GM12865 (cell line): ENCODE measurements around the gene PNKD.

ENCODE experiments used
- DNase-seq: peaks from one replicate; pipeline ENCODE4 v3.0.0; 2010; ENCODE audit warnings: low read depth
- H3K4me3 ChIP-seq: 2 replicates; pipeline ENCODE4 v1.5.1; 2011; ENCODE audit warnings: mild to moderate bottlenecking, low read depth, low read length, control low read depth
- CTCF ChIP-seq: IDR thresholded peaks from 2 replicates; pipeline ENCODE4 v1.5.1; 2011; ENCODE audit warnings: low read length, control low read depth, low read depth, inconsistent platforms; ENCODE audit not compliant: insufficient read depth; ENCODE audit errors: missing control alignments

PNKD gene

GRCh38 chr2:218238887-218239286 lies 31.4 kb upstream of the PNKD start:
- H3K4me3 ChIP-seq = no peak overlapping the region
- DNase-seq = no peak
- TF ChIP-seq CTCF = no peak

GRCh38 chr2:218244204-218244603 lies 26.1 kb upstream of the PNKD start:
- no peak for TF ChIP-seq CTCF
- DNase-seq = no peak
- no peak overlapping the region for H3K4me3 ChIP-seq

GRCh38 chr2:218244665-218245064 lies 25.7 kb upstream of the PNKD start:
- TF ChIP-seq CTCF = no peak
- no peak for DNase-seq
- no peak overlapping the region for H3K4me3 ChIP-seq

GRCh38 chr2:218245214-218245613 lies 25.1 kb upstream of the PNKD start:
- DNase-seq = no peak
- TF ChIP-seq CTCF = no peak
- H3K4me3 ChIP-seq = no peak overlapping the region

GRCh38 chr2:218249691-218250090 lies 20.6 kb upstream of the PNKD start:
- no peak for TF ChIP-seq CTCF
- no peak for DNase-seq
- H3K4me3 ChIP-seq = no peak overlapping the region

GRCh38 chr2:218252509-218253231 lies 17.6 kb upstream of the PNKD start:
- no peak for TF ChIP-seq CTCF
- DNase-seq = no peak

GRCh38 chr2:218253232-218253625 lies 17.1 kb upstream of the PNKD start:
- DNase-seq = no peak
- no peak overlapping the region for H3K4me3 ChIP-seq
- no peak for TF ChIP-seq CTCF

More at GRCh38 chr2:218252509-218253231, 17.6 kb upstream of the PNKD start:
- H3K4me3 ChIP-seq = no peak overlapping the region
